GM21367 (cell line): Measurements from ENCODE around the gene BZW1.
A peak's percentile ranks its signal among the peaks of the same experiment; 100 is the strongest.

Experiments used
- ATAC-seq: cut with Tn5 transposase; IDR thresholded peaks from one replicate; pipeline ENCODE4 v1.9.1; 2021; ENCODE audit not compliant: unreplicated experiment

The BZW1 gene

GRCh38 chr2:200828572-200829257 is 17.0 kb downstream of the BZW1 start:
- ATAC-seq: no peak

- no peak for ATAC-seq
These were observed 17.5 kb downstream of the BZW1 start for GRCh38 chr2:200829258-200829655.

GRCh38 chr2:200834701-200835100 is 23.0 kb downstream of the BZW1 start:
- ATAC-seq: no peak

- ATAC-seq: no peak
These were observed 27.8 kb downstream of the BZW1 start for GRCh38 chr2:200839513-200839912.

GRCh38 chr2:200843993-200844948 is 32.6 kb downstream of the BZW1 start:
- no peak for ATAC-seq

- ATAC-seq: no peak
These were observed 33.5 kb downstream of the BZW1 start for GRCh38 chr2:200845194-200845593.

GRCh38 chr2:200845669-200846325 is 34.1 kb downstream of the BZW1 start:
- ATAC-seq: no peak

- no peak for ATAC-seq
These were observed 35.6 kb downstream of the BZW1 start for GRCh38 chr2:200847269-200847668.

- ATAC-seq: no peak
These were observed 36.2 kb downstream of the BZW1 start for GRCh38 chr2:200847939-200848338.

- ATAC-seq: no peak
These were observed 39.0 kb downstream of the BZW1 start for GRCh38 chr2:200850512-200851256.

- ATAC-seq: no peak
These were observed 39.9 kb downstream of the BZW1 start for GRCh38 chr2:200851398-200852248.

GRCh38 chr2:200852605-200853004 is 40.9 kb downstream of the BZW1 start:
- ATAC-seq: no peak

GRCh38 chr2:200856806-200857205 is 45.1 kb downstream of the BZW1 start:
- ATAC-seq: no peak

- no peak for ATAC-seq
These were observed 48.5 kb downstream of the BZW1 start for GRCh38 chr2:200860092-200860795.

GRCh38 chr2:200861617-200862155 is 50.0 kb downstream of the BZW1 start:
- no peak for ATAC-seq

GRCh38 chr2:200862532-200863000 is 50.9 kb downstream of the BZW1 start:
- no peak for ATAC-seq

GRCh38 chr2:200863782-200864175 is 52.1 kb downstream of the BZW1 start:
- peak; percentile 1 for ATAC-seq

GRCh38 chr2:200864176-200865034 is 52.7 kb downstream of the BZW1 start, which contains the start of gene CLK1:
Gene CLK1 (minus strand): TSS chr2:200864658. CDS start chr2:200861862, 2,796 bp downstream.
- peak; percentile 79 for ATAC-seq
